GM19324 (cell line): ENCODE results near the gene NKTR.

Experiments
- ATAC-seq: cut with Tn5 transposase; IDR thresholded peaks from one replicate; pipeline ENCODE4 v1.9.1; 2021; ENCODE audit warnings: mild to moderate bottlenecking, moderate library complexity; ENCODE audit not compliant: unreplicated experiment, low FRiP score

Gene NKTR

DNA sequence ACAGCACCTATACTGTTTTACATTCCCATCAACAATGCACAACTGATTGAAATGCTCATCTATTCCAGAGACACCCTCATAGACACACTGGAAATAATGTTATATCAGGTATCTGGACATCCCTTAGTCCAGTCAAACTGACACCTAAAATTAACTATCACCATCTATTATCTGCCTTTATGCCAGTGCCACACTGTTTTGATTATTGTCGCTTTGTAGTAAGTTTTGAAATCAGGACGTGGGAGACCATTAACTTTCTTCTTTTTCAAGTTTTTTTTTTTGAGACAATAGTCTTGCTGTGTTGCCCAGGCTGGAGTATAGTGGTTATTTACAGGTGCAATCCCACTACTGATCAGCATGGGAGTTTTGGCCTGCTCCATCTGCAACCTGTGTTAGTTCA is 75.4 kb downstream of the NKTR start:
- no peak for ATAC-seq

DNA sequence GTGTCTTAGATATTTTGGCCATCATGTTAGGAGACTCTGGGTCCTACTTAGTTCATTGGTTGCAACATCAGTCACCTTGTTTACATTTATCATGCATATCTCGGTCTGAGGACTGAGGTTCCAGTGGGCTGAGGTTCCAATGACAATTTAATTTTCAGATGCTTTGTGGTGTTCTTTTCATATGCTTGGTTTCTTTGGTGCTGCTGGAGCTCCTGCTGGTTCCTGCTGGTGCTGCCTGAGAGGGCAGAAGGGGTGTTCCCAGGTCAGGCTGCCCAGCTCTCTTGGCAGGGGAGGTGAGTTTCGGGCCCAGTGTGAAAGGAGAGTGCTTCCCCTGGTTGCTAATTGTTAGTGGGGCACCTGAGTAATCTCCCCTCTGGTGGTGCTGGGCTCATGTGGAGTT is 78.0 kb downstream of the NKTR start:
- no peak for ATAC-seq

GRCh38 chr3:42680271-42680670 is 79.8 kb downstream of the NKTR start:
- ATAC-seq = no peak

DNA sequence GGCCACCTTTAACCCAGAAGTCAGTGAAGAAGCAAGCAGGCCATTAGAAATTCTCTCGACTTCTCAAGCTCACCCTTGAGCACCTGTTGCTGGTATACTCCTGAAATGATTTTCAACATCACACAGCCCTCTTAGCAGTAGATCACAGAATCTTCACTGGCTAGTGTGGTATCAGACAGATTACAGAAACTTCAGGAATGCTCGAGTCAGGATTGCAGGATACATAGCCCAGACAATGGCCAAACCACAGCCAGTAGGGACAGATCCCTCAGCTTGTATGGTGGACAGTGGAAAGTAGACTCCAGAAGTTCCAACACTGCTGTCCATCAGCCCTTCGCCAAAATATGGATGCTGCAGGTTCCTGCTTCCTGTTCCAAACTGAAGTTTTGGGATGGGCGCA is 80.3 kb downstream of the NKTR start:
- ATAC-seq = no peak

DNA sequence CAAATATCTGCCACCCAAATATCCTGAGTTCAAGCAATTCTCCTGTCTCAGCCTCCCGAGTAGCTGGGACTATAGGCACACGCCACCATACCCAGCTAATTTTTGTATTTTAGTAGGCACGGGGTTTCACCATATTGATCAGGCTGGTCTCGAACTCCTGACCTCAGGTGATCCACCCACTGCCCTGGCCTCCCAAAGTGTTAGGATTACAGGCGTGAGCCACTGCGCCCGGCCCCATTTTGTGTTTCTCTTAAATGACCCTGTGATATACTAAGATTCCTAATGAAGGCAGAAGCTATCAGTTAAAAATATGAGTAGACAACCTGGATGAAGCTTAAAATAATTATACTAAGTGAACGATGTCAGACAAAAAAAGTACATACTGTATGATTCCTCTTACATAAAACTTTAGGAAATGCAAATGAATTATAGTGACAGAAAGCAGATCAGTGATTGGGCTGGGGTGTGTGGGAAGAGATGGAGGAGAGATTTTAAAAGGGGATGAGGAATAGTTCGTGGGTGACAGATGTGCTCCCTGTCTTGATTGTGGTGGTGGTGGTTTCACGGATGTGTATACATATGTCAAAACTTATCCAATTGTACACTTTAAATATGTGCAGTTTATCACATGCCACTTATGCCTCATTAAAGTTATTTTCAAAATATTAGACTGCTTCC is 81.0 kb downstream of the NKTR start:
- ATAC-seq = no peak

DNA sequence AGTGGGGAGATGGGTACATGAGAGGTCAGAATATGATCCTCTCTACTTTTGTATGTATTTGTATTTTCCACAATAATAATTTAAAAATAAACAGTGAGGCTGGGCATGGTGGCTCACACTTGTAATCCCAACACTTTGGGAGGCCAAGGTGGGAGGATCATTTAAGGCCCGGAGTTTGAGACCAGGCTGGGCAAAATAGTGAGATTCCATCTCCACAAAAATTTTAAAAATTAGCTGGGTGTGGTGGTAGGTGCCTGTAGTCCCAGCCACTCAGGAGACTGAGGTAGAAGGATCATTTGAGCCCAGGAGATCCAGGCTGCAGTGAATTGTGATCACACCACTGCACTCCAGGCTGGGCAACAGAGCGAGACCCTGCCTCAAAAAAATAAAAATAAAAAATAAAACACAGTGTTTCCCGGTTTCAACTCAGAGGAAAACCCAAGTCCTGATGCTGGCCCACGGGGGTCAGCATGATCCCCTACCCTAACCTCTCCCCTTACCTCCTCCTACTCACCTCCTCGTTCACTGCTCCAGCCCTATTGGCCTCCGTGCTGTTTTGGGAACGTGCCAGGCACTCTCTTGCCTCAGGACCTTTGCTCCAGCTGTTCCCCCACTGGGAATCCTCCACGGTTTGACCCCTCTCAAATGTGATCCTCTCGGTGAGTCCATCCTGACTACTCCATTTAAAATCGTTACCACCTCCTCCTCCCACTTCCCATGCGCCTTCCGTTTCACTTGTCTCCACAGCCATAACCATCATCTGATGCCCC is 82.0 kb downstream of the NKTR start:
- ATAC-seq = no peak

GRCh38 chr3:42683875-42684598 is 83.6 kb downstream of the NKTR start:
- no peak for ATAC-seq

DNA sequence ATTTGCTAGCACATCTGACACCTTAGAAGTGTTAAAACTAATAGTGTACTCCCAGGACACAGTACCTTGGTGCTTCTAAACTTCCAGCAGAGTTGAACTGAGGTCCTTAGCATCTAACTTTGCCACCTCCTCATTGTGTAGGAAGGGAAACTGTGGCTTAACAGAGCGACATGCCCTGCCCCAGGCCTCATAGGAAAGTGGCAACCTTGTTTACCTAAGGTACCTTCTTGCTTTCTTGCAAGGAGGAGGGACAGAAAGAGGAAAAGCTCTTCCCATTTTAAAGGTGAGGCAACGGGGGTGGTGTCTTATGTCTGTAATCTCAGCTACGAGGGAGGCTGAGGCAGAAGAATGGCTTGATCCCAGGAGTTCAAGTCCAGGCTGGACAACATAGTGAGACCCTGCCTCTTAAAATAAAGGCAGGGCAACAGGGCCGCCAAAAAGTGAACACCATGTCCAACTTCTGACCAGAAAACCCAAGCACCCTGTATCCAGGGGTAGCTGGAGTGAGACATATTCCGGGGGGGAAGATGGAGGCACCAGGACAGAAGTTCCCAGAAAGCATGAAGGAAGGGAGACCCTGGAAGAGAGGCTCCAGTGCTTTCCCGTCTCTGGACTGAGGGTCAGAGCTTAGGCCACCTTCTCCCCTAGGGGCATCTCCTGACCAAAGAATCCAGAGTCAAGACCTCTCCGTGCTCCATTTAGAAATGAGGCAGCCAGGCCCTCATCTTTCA is 84.3 kb downstream of the NKTR start:
- no peak for ATAC-seq

DNA sequence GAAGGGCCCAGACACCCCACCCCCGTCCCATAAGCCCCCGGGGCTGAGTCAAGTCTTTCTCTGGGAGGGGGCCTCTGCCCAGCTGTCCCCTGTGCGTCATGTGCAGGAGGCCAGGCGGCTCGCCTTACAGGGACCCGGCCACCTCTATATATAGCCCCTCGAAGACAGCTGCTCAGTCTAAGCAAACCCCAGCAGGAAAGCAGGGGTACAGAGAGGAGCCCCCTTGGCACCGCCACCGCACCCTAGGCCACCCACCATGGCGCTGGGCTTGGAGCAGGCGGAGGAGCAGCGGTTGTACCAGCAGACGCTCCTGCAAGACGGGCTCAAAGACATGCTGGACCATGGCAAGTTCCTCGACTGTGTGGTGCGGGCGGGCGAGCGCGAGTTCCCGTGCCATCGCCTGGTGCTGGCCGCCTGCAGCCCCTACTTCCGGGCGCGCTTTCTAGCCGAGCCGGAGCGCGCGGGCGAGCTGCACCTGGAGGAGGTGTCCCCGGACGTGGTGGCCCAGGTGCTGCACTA is 84.9 kb downstream of the NKTR start, which contains the start of gene KLHL40:
TSS of gene KLHL40 (plus strand) at position 175 of the 519 bp plus-strand sequence. CDS start at position 257, 82 bp downstream.
- no peak for ATAC-seq

GRCh38 chr3:42685891-42686820 is 85.7 kb downstream of the NKTR start:
- no peak for ATAC-seq

DNA sequence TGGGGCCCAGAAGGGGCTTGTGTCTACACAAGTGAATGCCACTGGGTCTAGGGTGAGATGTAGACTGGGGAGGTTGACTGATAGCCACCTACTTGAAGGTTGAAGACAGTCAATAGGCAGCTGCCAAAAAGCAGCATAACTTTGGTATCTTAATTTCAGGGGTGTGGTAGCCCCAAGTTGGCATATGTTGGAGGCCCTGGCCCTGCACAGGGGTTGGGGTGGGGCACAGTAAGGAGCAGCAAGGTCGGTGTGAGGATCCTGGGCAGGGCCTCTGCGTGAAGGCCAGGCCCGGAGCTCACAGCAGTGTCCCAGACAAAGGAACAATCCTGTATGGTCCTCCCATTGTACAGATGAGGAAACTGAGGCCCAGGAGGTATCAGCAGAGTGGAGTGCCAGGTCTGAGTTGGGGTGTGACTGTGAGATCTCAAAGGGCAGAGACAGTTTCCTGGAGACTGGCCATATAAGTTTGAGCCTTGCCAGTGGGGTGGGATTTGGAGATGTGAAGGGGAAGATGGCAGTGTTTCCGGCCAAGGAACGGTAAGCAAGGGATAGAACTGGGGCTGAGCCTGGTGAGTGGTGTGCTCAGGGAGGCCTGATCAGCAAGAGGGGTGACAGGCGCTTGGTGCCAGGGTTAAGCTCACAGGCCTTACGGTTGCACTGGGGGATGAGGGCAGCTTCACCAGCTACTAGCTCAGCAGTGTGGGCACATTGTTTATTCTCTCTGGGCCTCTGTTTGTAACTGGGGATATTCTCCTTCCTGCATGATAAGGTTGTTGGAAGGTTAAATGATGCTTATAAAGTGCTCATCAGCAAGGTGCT is 86.6 kb downstream of the NKTR start:
- no peak for ATAC-seq

- no peak for ATAC-seq
Measured at GRCh38 chr3:42688016-42688415, 87.5 kb downstream of the NKTR start.

GRCh38 chr3:42688487-42689420 is 88.3 kb downstream of the NKTR start:
- ATAC-seq = no peak

GRCh38 chr3:42689421-42690014 is 89.0 kb downstream of the NKTR start:
- ATAC-seq = no peak

GRCh38 chr3:42690191-42690590 is 89.7 kb downstream of the NKTR start:
- ATAC-seq = no peak

DNA sequence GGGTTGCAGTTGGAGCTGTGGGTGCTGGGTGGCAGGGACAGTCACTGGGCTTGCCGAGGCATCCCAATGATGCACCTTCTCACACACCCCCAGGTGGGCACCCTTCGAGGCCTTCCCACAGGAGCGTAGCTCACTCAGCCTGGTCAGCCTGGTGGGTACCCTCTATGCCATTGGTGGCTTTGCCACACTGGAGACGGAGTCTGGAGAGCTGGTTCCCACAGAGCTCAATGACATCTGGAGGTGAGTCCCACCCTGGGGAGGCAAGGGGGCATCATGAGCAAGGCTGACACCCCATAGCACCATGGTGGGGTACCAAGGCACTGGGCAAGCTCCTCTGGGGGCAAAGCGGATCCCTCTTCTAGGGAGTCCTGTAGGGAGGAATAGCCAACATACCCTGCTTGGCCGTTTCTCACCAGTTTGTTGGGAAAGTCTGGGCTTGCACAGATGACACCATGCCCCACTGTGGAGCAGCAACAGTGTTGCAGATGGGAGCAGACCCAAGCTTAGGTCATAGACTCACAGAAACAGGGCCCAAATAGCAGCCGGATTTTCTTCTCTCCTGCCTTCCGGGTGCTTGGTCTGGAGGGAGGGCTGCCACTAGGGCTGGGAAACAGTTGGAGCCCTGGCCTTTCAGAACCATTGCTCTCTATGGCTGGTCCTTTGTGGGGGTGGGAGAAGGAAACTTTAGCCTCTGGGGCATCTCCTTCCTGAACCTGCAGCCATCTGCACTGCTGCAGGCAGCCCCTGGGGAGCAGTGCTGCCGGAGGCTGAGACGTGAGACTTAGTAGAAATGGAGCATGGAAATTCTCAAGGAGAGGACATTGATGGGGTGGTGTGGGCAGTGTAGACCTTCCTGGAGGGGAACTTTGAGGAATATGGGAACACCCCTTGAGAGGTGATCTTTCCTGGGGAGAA is 90.5 kb downstream of the NKTR start:
- no peak for ATAC-seq
